Fibroblast of skin of right quadriceps (primary cell): Measurements from ENCODE around the gene DDX3Y.

ENCODE experiments used
- DNase-seq: peaks from one replicate; pipeline ENCODE4 v3.0.0-alpha.2; 2013

The DDX3Y gene

DNA sequence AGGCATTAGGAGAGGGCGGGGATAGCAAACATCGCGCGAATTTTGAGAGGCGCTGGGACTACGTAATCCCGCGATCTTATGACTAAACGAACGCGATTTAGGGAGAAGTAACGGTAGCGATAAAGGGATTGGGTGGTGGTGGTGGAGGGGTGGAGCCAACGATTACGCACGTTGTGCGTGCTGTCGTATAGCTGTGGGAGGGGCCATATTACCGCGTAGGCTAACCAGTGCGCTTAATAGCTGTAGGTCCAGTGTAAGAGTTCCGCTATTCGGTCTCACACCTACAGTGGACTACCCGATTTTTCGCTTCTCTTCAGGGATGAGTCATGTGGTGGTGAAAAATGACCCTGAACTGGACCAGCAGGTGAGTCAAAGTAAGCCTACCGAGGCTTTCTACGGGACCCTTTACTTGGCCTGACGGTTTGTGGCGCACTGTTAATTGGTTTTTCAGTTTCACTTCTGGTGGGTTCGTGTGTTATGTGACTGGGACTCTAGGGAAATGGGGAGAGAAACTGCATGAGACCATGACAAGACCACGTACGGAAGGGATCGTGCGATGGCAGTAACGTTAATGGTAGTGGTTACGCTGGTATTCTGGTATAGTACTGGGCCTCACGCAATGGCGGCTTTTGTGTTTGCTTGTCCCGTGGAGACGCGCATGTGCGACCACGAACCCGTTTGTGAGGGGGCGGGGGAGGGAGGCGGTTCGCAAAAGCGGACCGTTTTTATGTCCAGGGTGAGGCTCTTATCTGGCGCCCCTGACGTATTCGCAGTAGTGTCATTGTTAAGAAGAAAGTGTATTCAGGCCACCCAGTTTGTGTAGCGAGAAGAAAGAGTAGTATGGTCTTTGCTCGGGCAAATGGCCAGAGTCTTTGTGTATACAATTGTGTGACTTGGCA lies at the start of gene DDX3Y:
Gene DDX3Y, plus strand, starts transcription at position 251 of the 899 bp plus-strand sequence. Its CDS starts 69 bp downstream, at position 320.
- peak; percentile 93 for DNase-seq

DNA sequence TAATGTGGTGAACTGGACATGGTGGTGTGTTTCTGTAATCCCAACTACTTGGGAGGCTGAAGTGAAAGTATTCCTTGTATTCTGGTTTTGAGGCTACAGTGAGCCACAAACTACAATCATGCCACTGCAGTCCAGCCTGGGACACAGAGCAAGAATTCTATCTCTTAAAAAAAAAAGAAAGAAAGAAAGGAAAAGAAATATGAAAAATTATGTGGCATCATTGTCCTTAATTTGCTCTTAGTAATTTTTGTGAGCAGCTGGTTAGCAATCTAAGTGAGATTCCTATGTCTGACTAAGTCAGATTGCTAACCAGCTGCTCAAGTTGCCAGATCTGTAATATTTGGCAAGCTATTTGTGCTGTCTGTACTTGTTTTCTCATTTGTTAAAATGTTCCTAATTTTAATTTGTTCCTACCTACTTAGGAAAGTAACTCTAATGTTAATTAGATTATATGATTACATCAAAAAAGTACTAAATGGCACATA lies 48.8 kb upstream of the DDX3Y start:
- peak; percentile 15 for DNase-seq

DNA sequence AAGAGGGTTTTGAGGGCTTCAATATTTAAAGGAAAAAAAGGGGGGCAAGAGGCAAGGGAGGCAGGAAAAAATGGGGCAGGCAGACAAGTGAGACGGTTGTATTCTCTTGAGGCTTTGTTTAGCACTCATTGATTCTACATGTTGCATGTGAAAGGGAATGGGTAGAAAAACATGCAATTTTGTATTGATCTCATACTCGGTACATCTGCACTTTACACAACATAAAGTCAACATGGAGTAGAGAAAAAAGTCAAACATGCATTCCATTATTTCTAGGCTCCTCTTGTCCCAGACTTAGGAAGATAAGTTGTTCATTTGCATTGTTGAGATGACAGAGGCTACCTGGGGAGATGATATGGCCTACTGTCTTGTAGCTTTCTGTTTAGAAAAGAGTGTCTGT lies 36.7 kb upstream of the DDX3Y start:
- DNase-seq: no peak

DNA sequence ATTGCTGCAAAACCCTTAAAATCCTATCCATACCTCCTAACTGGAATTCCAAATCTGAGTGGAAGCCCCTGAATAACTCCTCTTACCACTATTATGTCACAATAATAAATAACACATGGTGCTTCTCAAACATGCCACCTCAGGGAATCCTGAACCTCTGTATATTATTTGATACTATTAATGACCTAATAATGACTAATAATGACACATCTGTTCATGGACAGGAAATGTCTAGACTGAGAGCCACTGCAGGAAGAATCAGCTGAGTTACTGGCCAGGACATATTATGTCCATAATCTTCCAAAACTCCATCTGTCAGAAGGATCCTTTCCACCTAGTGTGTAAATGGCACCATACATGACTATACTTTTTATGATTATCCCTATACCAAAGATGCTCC lies 7.7 kb upstream of the DDX3Y start:
- no peak for DNase-seq

DNA sequence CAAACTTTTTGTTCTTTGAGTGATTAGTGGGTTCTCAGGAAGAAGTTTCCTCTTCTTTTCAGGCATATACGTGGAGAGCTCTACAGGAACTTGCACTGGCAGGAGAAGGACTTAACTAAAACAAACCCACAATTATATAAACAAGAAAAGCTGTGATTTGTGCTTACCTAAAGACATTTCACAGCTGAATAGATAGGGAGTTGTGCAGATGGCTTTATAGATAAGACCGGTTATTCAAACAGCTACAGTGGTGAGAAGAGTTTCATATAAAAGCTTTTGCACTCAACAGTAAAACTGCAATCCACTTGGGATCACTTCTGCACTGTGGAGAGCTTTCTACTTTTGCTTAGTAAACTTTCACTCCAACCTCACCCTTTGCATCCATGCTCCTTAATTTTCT lies 6.1 kb upstream of the DDX3Y start:
- no peak for DNase-seq

DNA sequence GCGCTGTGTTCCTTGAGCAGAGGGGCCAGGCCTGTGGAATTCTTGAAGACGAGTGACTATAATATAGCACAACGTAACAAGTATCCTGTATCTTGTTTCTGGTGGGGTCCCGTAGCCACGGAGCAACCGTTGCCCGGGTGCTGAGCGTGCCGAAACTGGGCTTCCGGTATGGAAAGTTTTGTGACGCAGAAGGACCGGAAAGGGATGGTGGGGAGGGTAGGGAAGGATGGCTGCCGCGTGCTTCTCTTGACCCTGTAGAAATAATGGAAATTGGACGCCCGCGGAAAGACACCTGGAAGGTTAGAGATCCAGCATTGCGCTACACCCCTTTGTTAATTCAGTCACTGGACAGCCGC lies 827 bp downstream of the DDX3Y start:
- peak; percentile 72 for DNase-seq

DNA sequence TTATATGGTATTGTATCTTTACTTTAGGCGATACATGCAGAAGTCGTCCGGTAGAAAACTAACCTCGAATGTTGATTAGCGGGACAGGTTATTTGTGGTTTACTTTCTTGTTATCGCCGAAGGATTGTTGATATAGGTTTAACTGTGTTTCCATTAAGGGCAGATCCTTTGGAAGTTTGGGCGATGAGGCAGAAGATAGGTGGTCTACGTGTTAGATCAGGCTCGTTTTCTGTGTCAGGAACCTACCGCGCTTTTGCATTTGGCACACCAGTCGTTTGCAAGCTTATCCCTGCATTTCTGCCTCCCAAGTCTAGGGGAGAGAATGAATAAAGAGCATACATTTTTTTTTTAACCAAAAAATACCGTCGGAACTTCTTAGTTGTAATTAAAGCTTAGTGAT lies 1.2 kb downstream of the DDX3Y start:
- DNase-seq: peak; percentile 0

DNA sequence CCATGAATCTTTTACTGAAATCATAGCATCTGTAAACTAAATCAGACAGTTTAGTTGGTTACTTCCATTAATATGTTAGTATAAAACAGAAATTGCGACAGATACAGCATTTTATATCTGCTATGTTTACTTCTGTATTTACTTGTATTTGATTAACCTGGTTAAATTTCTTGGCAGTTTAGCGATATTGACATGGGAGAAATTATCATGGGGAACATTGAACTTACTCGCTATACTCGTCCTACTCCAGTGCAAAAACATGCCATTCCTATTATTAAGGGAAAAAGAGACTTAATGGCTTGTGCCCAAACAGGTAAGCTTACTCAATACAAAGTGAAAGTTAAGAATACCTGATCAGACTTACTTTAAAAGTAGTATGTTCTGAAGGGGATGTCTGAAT lies 8.9 kb downstream of the DDX3Y start:
- DNase-seq: no peak

DNA sequence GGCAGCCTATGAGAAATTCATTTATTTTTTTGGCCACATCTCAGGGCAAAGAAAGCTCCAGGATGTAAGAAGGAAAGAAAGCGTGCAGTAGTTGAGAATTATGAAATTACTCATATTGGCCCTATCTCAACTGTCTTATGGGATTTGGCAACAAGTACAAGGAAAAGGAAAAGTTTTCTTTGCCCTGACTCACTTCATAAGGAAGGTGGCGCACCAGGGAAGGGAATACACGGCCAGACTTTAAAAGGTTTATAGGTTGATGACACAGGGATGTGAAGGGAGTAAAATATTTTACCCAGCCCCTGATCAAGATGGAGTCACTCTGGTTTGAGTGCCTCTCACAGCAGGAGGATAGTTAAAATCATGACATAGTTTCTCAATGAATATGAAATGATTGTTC lies 23.4 kb downstream of the DDX3Y start:
- peak; percentile 65 for DNase-seq

DNA sequence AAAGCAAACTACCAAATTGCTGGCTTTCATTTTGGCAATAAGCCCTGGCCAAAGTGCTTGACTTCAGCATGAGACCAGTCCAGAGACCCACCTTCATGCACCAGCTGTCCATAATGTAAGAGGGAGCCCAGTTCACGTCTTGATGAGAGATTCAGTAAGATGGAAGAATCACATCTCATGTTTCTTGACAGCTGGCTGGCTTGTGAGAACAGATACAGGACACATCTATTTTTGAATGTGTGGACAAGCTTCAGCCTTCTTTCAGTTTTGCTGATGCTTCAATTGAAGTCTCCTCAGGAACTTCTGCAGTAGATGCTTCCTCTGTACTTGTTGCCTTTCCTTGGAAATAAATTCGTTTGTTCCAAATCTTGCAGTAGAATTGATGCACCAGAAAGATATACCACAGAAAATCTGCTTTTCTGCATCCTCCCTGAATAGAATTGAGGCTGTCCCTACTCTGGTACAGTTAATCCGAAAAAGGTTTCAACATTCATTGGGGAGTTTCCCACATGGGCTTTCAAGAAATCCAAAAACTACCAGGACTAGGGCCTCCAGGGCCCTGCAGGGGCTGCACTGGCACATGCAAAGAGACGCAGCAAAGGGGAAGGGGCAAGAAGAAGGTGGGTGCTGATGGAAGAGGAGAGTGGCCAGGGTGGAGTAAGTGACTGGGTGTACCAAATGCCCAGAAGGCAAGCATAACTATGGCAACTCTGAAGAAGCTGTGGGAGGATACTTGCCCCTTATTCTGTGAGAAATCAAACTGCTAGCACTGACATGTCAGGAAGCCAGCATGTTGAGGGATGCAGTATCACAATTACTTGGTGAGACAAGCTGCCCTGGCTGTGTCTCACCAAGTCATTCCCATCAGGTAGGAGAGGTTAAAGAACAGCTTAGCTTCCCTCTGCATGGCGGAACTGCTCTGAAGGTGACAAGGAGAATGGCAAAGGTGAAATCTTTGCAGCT lies 37.3 kb downstream of the DDX3Y start:
- no peak for DNase-seq
